ENCODE results near the gene RNF19B. TPM values are rescaled to one million over a fixed set of nuclear protein-coding genes. Genes with fewer than 3 reads are reported as not detected.
"Not testable (repeated sequence)": the region's sequence is repeated elsewhere in the genome, so short reads cannot be mapped to it uniquely, and the experiment has no call there.

RNF19B gene
- total RNA-seq, 1 experiment from 2014 or later, result 22.5 TPM

- Histone ChIP-seq H3K36me3 (ENCODE audit: control insufficient read depth in 1 of 2, insufficient read depth in 2 of 2, low read length in 2 of 2) (no peaks in the 10 kb centered on the region), H3K9ac (ENCODE audit: low read length) (no peak overlapping the region), H3K9me2 (ENCODE audit: insufficient read depth) (no peaks in the 10 kb centered on the region), H3K4me1 (ENCODE audit: control insufficient read depth in 1 of 2, insufficient read depth in 2 of 2, low read length in 2 of 2) (peaks cover 8 to 19% of the 10 kb centered on the region in 2 experiments; a peak in 3 of 4 replicates), H3K4me3 (replicated peaks in 1 of 2; ENCODE audit: low read depth in 1 of 2, low read length in 2 of 2) (no peak overlapping the region), H3K79me2 (ENCODE audit: insufficient read depth, low read length) (no peaks in the 10 kb centered on the region), H3K9me3 (ENCODE audit: control insufficient read depth in 1 of 2, insufficient read depth in 1 of 2, low read depth in 1 of 2, low read length in 2 of 2) (no peaks in the 10 kb centered on the region), H3K4me2 (ENCODE audit: low read length) (no peak overlapping the region), H3K27ac (ENCODE audit: low read depth, low read length) (no peak overlapping the region), H3K27me3 (ENCODE audit: insufficient read depth, low read length) (no peaks in the 10 kb centered on the region), H2AFZ (ENCODE audit: low read depth, low read length, poor library complexity, severe bottlenecking) (no peak overlapping the region), H4K20me1 (ENCODE audit: insufficient read depth) (no peaks in the 10 kb centered on the region)
- TF ChIP-seq MAX (IDR thresholded peaks at IDR 0.05) (no peak), ZBTB33 (IDR thresholded peaks at IDR 0.05; ENCODE audit: extremely low read depth, insufficient replicate concordance, low read length) (no peak), ZNF274 (IDR thresholded peaks at IDR 0.05; ENCODE audit: low read depth, low read length) (no peak), SIN3A (IDR thresholded peaks at IDR 0.05; ENCODE audit: low read depth) (no peak), RAD21 (IDR thresholded peaks at IDR 0.05; ENCODE audit: low read depth) (no peak)
- intact Hi-C loops (cut with micrococcal nuclease), result loop anchor here (10.0 kb wide), 1 partner anchor 148 kb away; no protein-coding TSS in a partner anchor
- no TSS peak for BruUV-seq (replicated peaks)
- ChIA-PET CTCF (interaction anchor here (1.1 kb wide), 1 partner anchor 14 kb away, joined by 3 read pairs; no protein-coding TSS in a partner anchor), RAD21 (ENCODE audit: low non-redundant PET in 1 of 2, low total read pairs in 2 of 2, uncharacterized antibody in 2 of 2, unreplicated experiment in 2 of 2) (no interaction called here), POLR2A (no interaction called here)
- DNase-seq (ENCODE audit: low read depth, low spot score) (no peak), ATAC-seq (no peak)
Measured at GRCh38 chr1:32906654-32907053, 58.0 kb downstream of the RNF19B start.

GRCh38 chr1:32905588-32905987 is 59.0 kb downstream of the RNF19B start:
- RAD21 ChIA-PET (ENCODE audit: low non-redundant PET in 1 of 2, low total read pairs in 2 of 2, uncharacterized antibody in 2 of 2, unreplicated experiment in 2 of 2); BruUV-seq (replicated peaks); H3K27me3 ChIP-seq (ENCODE audit: insufficient read depth, low read length); DNase-seq (ENCODE audit: low read depth, low spot score); CTCF ChIA-PET; H3K4me3 ChIP-seq (replicated peaks in 1 of 2; ENCODE audit: low read depth in 1 of 2, low read length in 2 of 2); H3K36me3 ChIP-seq (ENCODE audit: control insufficient read depth in 1 of 2, insufficient read depth in 2 of 2, low read length in 2 of 2); H3K4me2 ChIP-seq (ENCODE audit: low read length); H3K9ac ChIP-seq (ENCODE audit: low read length); ATAC-seq; H3K9me2 ChIP-seq (ENCODE audit: insufficient read depth); H2AFZ ChIP-seq (ENCODE audit: low read depth, low read length, poor library complexity, severe bottlenecking); H4K20me1 ChIP-seq (ENCODE audit: insufficient read depth); H3K27ac ChIP-seq (ENCODE audit: low read depth, low read length); H3K79me2 ChIP-seq (ENCODE audit: insufficient read depth, low read length); H3K9me3 ChIP-seq (ENCODE audit: control insufficient read depth in 1 of 2, insufficient read depth in 1 of 2, low read depth in 1 of 2, low read length in 2 of 2): not testable (repeated sequence)
- POLR2A ChIA-PET, result interaction anchor here (0.7 kb wide), 1 partner anchor 87 kb away, joined by 5 read pairs; no protein-coding TSS in a partner anchor
- intact Hi-C loops (cut with micrococcal nuclease), result loop anchor here (10.0 kb wide), 1 partner anchor 149 kb away; no protein-coding TSS in a partner anchor
- H3K4me1 ChIP-seq (ENCODE audit: control insufficient read depth in 1 of 2, insufficient read depth in 2 of 2, low read length in 2 of 2), result peaks cover 8 to 23% of the 10 kb centered on the region in 2 experiments; a peak in 3 of 4 replicates

Data from HCT116 (cell line).